Measurements from ENCODE around the gene TRPV5. TPM values are rescaled to one million over a fixed set of nuclear protein-coding genes. Genes with fewer than 3 reads are reported as not detected.

Gene TRPV5
- total and polyA plus RNA-seq, 2 of the 8 experiments (the other 6 are each of a cell fraction or from before 2014, with no cell fraction given), result 0.03 TPM; not detected in 1

DNA sequence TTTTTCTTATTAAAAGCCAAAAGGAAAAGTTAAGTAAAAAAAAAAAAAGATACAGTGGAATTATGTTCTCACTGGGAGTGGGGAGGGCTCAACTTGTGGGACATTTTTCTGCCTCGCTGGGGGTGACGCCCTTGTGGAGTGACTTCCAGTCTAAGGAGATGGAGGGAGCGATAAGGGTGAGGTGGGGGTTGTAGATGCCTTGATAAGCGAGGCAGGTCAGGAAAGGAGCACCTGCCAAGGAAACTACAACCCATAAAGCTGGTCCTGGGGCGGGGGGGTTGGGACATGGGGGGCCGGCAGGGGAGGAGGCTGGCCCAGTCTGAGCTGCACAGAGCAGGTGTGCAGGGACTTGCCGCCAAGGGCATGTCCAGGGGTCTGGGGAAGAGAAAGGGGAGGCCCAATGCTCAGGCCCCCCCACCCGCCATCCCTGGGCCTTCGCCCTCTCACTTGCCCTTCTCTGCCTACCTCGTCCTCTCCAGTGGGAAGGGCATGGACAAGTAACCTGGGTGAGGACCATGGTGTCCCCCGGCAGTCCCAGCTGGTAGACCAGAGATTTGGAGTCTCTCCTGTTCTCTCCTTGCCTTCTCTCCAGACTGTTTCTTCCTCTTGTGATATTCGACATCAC, 2.5 kb upstream of the TRPV5 start:
- H2AK5ac ChIP-seq (ENCODE audit: low read depth, low read length), result no peak overlapping the region
- H3K9ac ChIP-seq (replicated peaks in 1 of 4; ENCODE audit: extremely low read depth in 1 of 4, low read depth in 3 of 4, low read length in 3 of 4), result no peak overlapping the region
- POLR2A ChIA-PET (ENCODE audit: partially characterized antibody), result no interaction called here
- DNase-seq (ENCODE audit: low read depth in 1 of 2, low spot score in 2 of 2) (no peak), FAIRE-seq (no peak)
- H3K23ac ChIP-seq (ENCODE audit: insufficient read length), result no peak overlapping the region
- no peaks in the 10 kb centered on the region for H3K36me3 ChIP-seq (ENCODE audit: control insufficient read depth in 2 of 4, insufficient read depth in 4 of 4, low read length in 3 of 4)
- H3K4me3 ChIP-seq (ENCODE audit: extremely low read depth in 1 of 4, insufficient read depth in 2 of 4, low read depth in 3 of 4, low read length in 4 of 4), result no peak overlapping the region
- TF ChIP-seq SP2 (IDR thresholded peaks at IDR 0.05; ENCODE audit: low read length), result no peak
- TF ChIP-seq ASH2L (IDR thresholded peaks at IDR 0.05; ENCODE audit: low read length), result no peak
- TF ChIP-seq CBX5 (IDR thresholded peaks at IDR 0.05; ENCODE audit: low read depth, low read length), result no peak
- TF ChIP-seq GABPA (IDR thresholded peaks at IDR 0.05; ENCODE audit: borderline replicate concordance, insufficient read depth, low read length), result no peak
- TF ChIP-seq EP300 (IDR thresholded peaks at IDR 0.05; ENCODE audit: borderline replicate concordance in 1 of 2, low read depth in 2 of 2, low read length in 2 of 2), result no peak
- TF ChIP-seq TAF1 (IDR thresholded peaks at IDR 0.05; ENCODE audit: low read depth, low read length), result no peak
- TF ChIP-seq, protein P1, sequence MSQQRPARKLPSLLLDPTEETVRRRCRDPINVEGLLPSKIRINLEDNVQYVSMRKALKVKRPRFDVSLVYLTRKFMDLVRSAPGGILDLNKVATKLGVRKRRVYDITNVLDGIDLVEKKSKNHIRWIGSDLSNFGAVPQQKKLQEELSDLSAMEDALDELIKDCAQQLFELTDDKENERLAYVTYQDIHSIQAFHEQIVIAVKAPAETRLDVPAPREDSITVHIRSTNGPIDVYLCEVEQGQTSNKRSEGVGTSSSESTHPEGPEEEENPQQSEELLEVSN (IDR thresholded peaks at IDR 0.05), result no peak
- no peak for TF ChIP-seq POLR2A (IDR thresholded peaks at IDR 0.05; ENCODE audit: control extremely low read depth in 1 of 2, low read depth in 2 of 2, low read length in 2 of 2)
- H3K4me2 ChIP-seq (ENCODE audit: insufficient read depth in 1 of 2, low read depth in 2 of 2, low read length in 2 of 2), result no peak overlapping the region
- no peaks in the 10 kb centered on the region for H3K79me2 ChIP-seq (ENCODE audit: control insufficient read depth in 1 of 2, insufficient read depth in 2 of 2, low read length in 2 of 2)
- WGBS, 2 experiments (ENCODE audit: extremely low coverage in 1 of 2, insufficient coverage in 1 of 2, insufficient read length in 1 of 2, insufficient replicate concordance in 2 of 2, low coverage in 1 of 2, low lambda C conversion rate in 2 of 2, missing lambda C conversion rate in 1 of 2), result 88% methylated on average over 6 of the region's 12 CpGs; no CpG with 5 or more reads in 1 of the 2 experiments
- no peak overlapping the region for H3K18ac ChIP-seq (ENCODE audit: extremely low read depth, low read length)
- H3K56ac ChIP-seq (replicated peaks; ENCODE audit: insufficient read length, low read depth, low read length), result no peak overlapping the region
- H4K5ac ChIP-seq (ENCODE audit: insufficient read length, low read depth, low read length), result no peak overlapping the region
- H3K4me1 ChIP-seq (replicated peaks in 1 of 4; ENCODE audit: control insufficient read depth in 3 of 4, insufficient read depth in 4 of 4, low read length in 3 of 4), result peaks cover 0 to 5% (median 2%) of the 10 kb centered on the region in 4 experiments; a peak in 3 of 7 replicates
- no peak overlapping the region for H3K27ac ChIP-seq (ENCODE audit: low read depth, low read length)
- H2BK5ac ChIP-seq (ENCODE audit: low read depth, low read length), result no peak overlapping the region
- no peak overlapping the region for H2BK12ac ChIP-seq (ENCODE audit: low read depth, low read length)
- no peaks in the 10 kb centered on the region for H3K9me3 ChIP-seq (ENCODE audit: insufficient read depth in 2 of 2, low read depth in 1 of 2, low read length in 1 of 2)
- H3K23me2 ChIP-seq (ENCODE audit: low read depth, low read length), result peaks cover 2% of the 10 kb centered on the region; the same call in 1 of the 2 replicates
- H3K27me3 ChIP-seq (replicated peaks in 1 of 4; ENCODE audit: control insufficient read depth in 3 of 4, extremely low read depth in 1 of 4, insufficient read depth in 3 of 4, low read length in 3 of 4), result no peaks in the 10 kb centered on the region; a peak in 2 of 7 replicates
- no peak overlapping the region for H2BK15ac ChIP-seq (ENCODE audit: low read length)
- no peak overlapping the region for H4K8ac ChIP-seq (ENCODE audit: extremely low read depth, insufficient read depth, low read length)
- H3K79me1 ChIP-seq (ENCODE audit: low read depth, low read length), result no peaks in the 10 kb centered on the region
- CTCF ChIA-PET (ENCODE audit: partially characterized antibody), result interaction anchor here (1.2 to 4.4 kb wide), 3 partner anchors 8 to 16 kb away, joined by 3 to 36 read pairs (median 3); no protein-coding TSS in a partner anchor
- H2AFZ ChIP-seq (ENCODE audit: low read length), result no peak overlapping the region
- no peak overlapping the region for H2BK20ac ChIP-seq (ENCODE audit: low read length)
- H3K4ac ChIP-seq (replicated peaks; ENCODE audit: insufficient read length, low read depth, low read length), result no peak overlapping the region
- no peak overlapping the region for H2BK120ac ChIP-seq (replicated peaks; ENCODE audit: low read depth, low read length)
- H4K20me1 ChIP-seq (replicated peaks in 1 of 2; ENCODE audit: control insufficient read depth in 1 of 2, insufficient read depth in 2 of 2, low read length in 2 of 2), result peaks cover 0 to 1% of the 10 kb centered on the region in 2 experiments
- no peak overlapping the region for H3K14ac ChIP-seq (ENCODE audit: insufficient read length)
- no peak overlapping the region for H4K91ac ChIP-seq (replicated peaks; ENCODE audit: insufficient read length, low read length)

Measured in H1 (cell line).